Hematopoietic multipotent progenitor cell treated with erythropoietin and hydrocortisone succinate and interleukin-3 and kit ligand, for 6 days (in vitro differentiated cells): ENCODE measurements around the gene USP6NL.
"Not testable (repeated sequence)": the region's sequence is repeated elsewhere in the genome, so short reads cannot be mapped to it uniquely, and the experiment has no call there.

Source experiments
- DNase-seq: peaks from one replicate; pipeline ENCODE4 v3.0.0-alpha.2; 2015

USP6NL gene

GRCh38 chr10:11441151-11441535 is 170.3 kb downstream of the USP6NL start:
- no peak for DNase-seq

GRCh38 chr10:11440250-11441150 is 170.9 kb downstream of the USP6NL start:
- DNase-seq = peak; percentile 9

- no peak for DNase-seq
Observed at GRCh38 chr10:11439523-11440053, 171.9 kb downstream of the USP6NL start.

- DNase-seq = no peak
Observed at GRCh38 chr10:11437391-11438142, 173.9 kb downstream of the USP6NL start.

- not testable (repeated sequence) for DNase-seq
Observed at GRCh38 chr10:11436445-11436844, 175.0 kb downstream of the USP6NL start.

- no peak for DNase-seq
Observed at GRCh38 chr10:11435581-11435981, 175.9 kb downstream of the USP6NL start.

- peak; percentile 57 for DNase-seq
Observed at GRCh38 chr10:11434324-11434723, 177.1 kb downstream of the USP6NL start.

GRCh38 chr10:11433657-11434056 is 177.8 kb downstream of the USP6NL start:
- DNase-seq = no peak

GRCh38 chr10:11431216-11431555 is 180.3 kb downstream of the USP6NL start:
- DNase-seq = no peak

- DNase-seq = no peak
Observed at GRCh38 chr10:11430421-11431215, 180.8 kb downstream of the USP6NL start.

- no peak for DNase-seq
Observed at GRCh38 chr10:11429439-11430052, 181.9 kb downstream of the USP6NL start.

- DNase-seq = no peak
Observed at GRCh38 chr10:11425676-11426075, 185.8 kb downstream of the USP6NL start.

- no peak for DNase-seq
Observed at GRCh38 chr10:11425296-11425610, 186.2 kb downstream of the USP6NL start.

- DNase-seq = peak; percentile 64
Observed at GRCh38 chr10:11424456-11425295, 186.8 kb downstream of the USP6NL start.

GRCh38 chr10:11416974-11417373 is 194.5 kb downstream of the USP6NL start:
- DNase-seq = no peak

- DNase-seq = no peak
Observed at GRCh38 chr10:11415095-11415494, 196.4 kb downstream of the USP6NL start.

GRCh38 chr10:11414314-11415038 is 197.0 kb downstream of the USP6NL start:
- DNase-seq = no peak

GRCh38 chr10:11411926-11412545 is 199.4 kb downstream of the USP6NL start:
- DNase-seq = peak; percentile 62

- no peak for DNase-seq
Observed at GRCh38 chr10:11409357-11409756, 202.1 kb downstream of the USP6NL start.

GRCh38 chr10:11407939-11408338 is 203.5 kb downstream of the USP6NL start:
- DNase-seq = no peak

GRCh38 chr10:11406746-11407145 is 204.7 kb downstream of the USP6NL start:
- no peak for DNase-seq
